NCI-H146 (cell line): ENCODE measurements around the gene GPC4.
"Not testable (repeated sequence)": the region's sequence is repeated elsewhere in the genome, so short reads cannot be mapped to it uniquely, and the experiment has no call there.

Source experiments
- DNase-seq: peaks from one replicate; lab custom pipeline; 2025; lab: John Stamatoyannopoulos, UW

Gene GPC4

DNA sequence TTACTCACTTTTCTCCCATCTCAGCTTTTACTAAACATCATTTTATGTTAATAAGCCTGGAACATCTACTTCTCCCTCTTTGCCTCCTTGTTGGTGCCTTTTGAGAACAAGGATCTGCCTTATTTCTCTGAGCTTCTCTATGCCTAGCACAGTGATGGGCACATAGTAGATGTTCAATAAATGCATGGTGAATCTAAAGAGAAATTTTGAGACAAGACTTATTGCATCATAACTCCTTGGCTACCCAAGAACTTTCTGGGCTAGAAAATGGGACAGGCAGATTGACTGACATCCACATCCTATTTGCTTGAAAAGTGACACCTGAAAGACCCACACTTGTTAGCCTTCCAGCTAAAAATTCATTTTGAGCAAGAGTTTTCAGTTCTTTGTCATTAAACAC is 109.9 kb downstream of the GPC4 start:
- DNase-seq: no peak

- no peak for DNase-seq
Measured at GRCh38 chrX:133302775-133303445, 112.4 kb downstream of the GPC4 start.

DNA sequence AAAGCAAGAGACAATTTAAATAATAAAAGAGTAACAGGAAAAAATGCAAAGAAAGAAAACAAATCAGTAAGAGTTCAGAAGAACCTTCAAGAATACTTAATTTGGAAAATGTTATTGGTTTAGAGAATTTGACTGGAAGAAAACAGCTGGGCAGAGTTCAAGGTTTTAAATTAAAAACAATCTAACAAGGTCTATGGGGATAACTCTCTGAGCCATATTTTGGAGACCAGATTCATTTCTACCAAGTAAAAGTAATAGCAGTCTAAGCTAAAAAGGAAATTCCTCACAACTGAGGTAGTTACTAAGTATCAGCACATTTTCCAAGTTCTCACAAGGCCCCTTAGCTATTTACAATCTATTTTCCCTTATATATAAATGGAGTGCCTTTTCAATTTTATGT is 114.7 kb downstream of the GPC4 start:
- no peak for DNase-seq

GRCh38 chrX:133297284-133297683 is 118.0 kb downstream of the GPC4 start:
- no peak for DNase-seq

GRCh38 chrX:133294126-133294525 is 121.2 kb downstream of the GPC4 start:
- no peak for DNase-seq

GRCh38 chrX:133290076-133290475 is 125.2 kb downstream of the GPC4 start:
- DNase-seq: no peak

GRCh38 chrX:133287860-133288259 is 127.4 kb downstream of the GPC4 start:
- DNase-seq: no peak

DNA sequence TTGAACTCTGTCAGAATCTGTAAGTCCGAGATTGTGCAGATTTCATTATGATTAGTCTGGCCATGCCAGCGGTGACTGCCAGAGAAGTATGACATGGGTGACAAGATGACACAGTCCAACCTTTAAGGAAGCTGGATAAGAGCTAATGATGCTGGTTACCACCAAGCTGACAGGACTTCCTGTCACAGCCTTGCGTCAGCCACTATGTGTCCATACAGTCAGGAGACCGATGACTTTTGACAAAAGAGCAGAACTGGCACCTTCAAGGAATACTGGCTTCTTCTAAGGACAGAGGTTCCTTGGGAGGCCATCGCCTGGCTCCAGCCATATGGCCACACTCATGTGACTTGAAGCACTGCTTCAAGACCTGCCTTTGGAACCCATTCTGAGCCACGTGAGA is 129.9 kb downstream of the GPC4 start:
- DNase-seq: no peak

GRCh38 chrX:133279112-133279730 is 136.1 kb downstream of the GPC4 start:
- DNase-seq: not testable (repeated sequence)

GRCh38 chrX:133273180-133273579 is 142.1 kb downstream of the GPC4 start:
- DNase-seq: no peak

GRCh38 chrX:133269168-133269567 is 146.1 kb downstream of the GPC4 start:
- no peak for DNase-seq

DNA sequence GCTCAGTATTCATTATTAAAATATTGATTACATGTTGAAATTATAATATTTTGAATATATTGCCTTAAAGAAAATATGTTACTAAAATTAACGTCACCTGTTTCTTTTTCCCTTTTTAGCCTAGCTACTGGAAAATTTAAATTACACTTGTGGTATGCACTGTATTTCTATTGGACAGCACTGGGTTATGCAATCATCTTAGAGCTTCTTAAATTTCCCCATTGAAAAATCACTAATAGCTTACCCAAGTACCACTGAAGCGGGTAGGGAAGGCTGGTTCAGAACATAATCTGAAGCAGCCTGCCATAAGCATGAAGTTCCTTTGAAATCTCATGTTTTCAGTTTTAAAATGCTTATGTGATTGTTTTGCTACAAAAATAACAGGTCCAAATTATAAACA is 147.7 kb downstream of the GPC4 start:
- DNase-seq: no peak

- no peak for DNase-seq
Measured at GRCh38 chrX:133265331-133265730, 150.0 kb downstream of the GPC4 start.

GRCh38 chrX:133258481-133258880 is 156.8 kb downstream of the GPC4 start:
- DNase-seq: no peak

DNA sequence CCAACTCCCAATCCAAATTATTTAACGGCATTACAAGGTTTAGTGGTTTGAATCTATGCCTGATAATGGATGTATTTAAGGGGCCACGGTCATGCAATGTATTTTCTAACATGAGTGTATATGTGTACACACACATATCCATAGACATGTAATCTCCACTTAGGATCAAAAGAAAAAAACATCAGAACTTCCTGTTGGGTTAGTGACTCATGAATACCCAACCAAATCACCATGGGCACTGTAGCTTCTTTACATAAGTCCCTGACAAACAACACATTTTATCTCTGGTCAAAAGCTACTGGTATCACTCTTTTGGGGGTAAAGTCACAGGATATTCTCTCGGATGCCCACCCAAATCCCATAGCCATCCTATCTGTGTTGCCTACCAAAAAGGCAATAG is 160.6 kb downstream of the GPC4 start:
- DNase-seq: no peak

GRCh38 chrX:133251204-133251603 is 164.1 kb downstream of the GPC4 start:
- no peak for DNase-seq

DNA sequence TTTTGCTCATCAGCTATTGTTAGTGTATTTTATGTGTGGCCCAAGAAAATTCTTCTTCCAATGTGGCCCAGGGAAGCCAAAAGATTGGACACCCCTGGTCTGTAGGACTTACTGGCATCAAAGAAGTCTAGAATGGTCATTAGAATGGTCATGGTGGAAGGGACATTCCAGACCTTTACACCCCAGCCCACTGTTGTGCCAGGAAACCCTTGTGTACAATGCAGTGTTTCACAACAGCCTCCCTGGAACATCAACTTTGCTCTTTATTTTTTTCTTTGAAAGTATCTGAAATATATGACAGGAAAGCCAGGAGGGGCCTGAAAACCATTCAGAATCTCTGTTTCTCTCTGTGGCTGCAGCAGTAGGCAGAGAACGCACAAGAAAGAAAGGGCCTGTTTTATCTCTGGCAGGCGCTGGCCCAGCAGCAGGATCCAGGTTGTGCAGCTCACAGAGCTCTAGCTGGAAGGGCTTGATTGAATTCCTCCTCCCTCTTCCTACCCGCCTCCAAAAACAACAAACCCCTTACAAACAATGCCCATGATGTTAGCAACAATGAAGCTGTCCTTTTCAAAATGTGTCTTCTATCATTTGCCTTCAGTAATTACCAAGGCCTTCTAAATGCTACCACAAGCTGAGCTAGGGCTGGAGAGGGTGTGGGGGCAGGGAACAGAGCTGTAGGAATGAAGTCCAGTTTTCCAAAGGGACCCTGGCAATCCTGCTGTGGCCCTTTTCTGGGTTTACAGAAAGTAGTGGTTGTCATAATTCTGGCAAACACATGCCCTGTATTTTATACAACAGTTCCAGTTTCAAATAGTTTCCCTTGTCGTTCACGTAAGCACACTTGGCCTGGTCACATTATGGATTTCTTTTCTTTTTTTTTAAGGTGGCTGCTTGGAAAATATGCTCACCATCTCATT is 164.8 kb downstream of the GPC4 start:
- DNase-seq: no peak
